LNCaP clone FGC (cell line): ENCODE results near the gene DCP1B.
A peak's percentile ranks its signal among the peaks of the same experiment; 100 is the strongest.

ENCODE experiments used
- DNase-seq: peaks from one replicate; pipeline ENCODE4 v3.0.0-alpha.2; 2011; ENCODE audit warnings: low read depth
- H3K4me3 ChIP-seq: 2 replicates; pipeline ENCODE4 v1.5.1; 2011; ENCODE audit warnings: mild to moderate bottlenecking, low read depth, low read length, control low read depth
- TF ChIP-seq, protein P1 (sequence below): IDR thresholded peaks from 2 replicates; pipeline ENCODE4 v1.5.1; 2012; ENCODE audit warnings: mild to moderate bottlenecking; ENCODE audit not compliant: control insufficient read depth, insufficient read depth; ENCODE audit errors: extremely low read depth

The DCP1B gene

GRCh38 chr12:2011643-2012607 lies 7.7 kb upstream of the DCP1B start:
- DNase-seq = peak; percentile 77
- no peak overlapping the region for H3K4me3 ChIP-seq

DNA sequence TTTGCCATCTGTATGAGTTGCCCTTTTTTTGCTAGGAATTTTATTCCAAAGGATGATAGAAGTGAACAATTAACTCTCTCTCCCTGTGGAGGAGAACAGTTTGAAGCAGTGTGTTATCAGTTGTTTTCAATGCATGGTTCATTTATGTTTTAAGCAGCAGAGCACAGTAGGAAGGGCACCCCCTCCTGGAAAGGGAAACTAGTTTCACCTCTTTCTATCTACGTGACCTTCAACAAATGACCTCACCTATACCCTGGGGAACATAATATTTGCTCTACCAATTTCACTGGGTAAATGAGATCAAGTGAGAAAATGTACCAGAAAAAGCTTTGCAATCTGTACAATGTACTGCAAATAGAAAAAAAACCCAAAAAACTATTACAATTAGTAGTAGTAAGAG lies 5.4 kb upstream of the DCP1B start:
- no peak for DNase-seq
- no peak overlapping the region for H3K4me3 ChIP-seq
- TF ChIP-seq, protein P1, sequence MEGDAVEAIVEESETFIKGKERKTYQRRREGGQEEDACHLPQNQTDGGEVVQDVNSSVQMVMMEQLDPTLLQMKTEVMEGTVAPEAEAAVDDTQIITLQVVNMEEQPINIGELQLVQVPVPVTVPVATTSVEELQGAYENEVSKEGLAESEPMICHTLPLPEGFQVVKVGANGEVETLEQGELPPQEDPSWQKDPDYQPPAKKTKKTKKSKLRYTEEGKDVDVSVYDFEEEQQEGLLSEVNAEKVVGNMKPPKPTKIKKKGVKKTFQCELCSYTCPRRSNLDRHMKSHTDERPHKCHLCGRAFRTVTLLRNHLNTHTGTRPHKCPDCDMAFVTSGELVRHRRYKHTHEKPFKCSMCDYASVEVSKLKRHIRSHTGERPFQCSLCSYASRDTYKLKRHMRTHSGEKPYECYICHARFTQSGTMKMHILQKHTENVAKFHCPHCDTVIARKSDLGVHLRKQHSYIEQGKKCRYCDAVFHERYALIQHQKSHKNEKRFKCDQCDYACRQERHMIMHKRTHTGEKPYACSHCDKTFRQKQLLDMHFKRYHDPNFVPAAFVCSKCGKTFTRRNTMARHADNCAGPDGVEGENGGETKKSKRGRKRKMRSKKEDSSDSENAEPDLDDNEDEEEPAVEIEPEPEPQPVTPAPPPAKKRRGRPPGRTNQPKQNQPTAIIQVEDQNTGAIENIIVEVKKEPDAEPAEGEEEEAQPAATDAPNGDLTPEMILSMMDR = 0 out of 2 replicates have a peak, but pooled peaks have one; percentile 19

More at GRCh38 chr12:2011643-2012607, 7.7 kb upstream of the DCP1B start:
- TF ChIP-seq, protein P1 = no peak

GRCh38 chr12:2008677-2009076 lies 4.4 kb upstream of the DCP1B start:
- no peak for DNase-seq
- no peak overlapping the region for H3K4me3 ChIP-seq
- TF ChIP-seq, protein P1 = no peak

- TF ChIP-seq, protein P1 = no peak
- DNase-seq = no peak
- peak overlapping the region; percentile 97 for H3K4me3 ChIP-seq
Observed at GRCh38 chr12:2003676-2004112, 563 bp downstream of the DCP1B start.

DNA sequence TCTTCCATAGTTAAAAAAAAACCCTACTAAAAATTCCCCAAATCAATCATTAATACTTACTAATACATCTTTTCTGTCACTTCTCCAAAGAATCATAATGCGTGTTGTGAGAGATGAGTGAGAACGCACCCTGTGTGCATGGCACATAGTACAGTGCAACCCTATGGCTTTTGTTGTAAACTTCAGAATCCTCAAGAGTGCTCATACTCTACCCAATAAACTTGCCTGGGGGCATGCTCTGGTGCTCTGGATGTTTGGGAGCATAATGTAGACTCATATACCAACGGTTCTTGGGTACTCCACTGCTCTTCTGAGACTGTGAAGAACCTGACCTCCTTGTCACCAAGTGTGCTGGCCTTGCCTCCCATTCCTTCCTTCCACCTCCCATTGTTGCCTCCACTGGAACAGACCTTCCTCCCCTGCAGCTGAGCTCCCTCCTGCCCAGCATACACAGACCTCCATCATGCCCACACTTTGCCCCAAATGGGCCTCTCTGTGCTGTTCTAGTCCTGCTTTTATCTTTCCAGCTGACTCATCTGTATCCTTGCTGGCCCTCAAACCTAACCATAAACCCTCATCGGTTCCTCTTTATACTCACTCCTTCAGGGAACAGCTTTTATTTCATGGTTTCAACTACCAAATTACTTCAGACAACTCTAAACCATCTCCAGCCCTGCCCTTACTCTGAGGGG lies 8.9 kb downstream of the DCP1B start:
- no peak overlapping the region for H3K4me3 ChIP-seq
- TF ChIP-seq, protein P1 = no peak
- DNase-seq = no peak

DNA sequence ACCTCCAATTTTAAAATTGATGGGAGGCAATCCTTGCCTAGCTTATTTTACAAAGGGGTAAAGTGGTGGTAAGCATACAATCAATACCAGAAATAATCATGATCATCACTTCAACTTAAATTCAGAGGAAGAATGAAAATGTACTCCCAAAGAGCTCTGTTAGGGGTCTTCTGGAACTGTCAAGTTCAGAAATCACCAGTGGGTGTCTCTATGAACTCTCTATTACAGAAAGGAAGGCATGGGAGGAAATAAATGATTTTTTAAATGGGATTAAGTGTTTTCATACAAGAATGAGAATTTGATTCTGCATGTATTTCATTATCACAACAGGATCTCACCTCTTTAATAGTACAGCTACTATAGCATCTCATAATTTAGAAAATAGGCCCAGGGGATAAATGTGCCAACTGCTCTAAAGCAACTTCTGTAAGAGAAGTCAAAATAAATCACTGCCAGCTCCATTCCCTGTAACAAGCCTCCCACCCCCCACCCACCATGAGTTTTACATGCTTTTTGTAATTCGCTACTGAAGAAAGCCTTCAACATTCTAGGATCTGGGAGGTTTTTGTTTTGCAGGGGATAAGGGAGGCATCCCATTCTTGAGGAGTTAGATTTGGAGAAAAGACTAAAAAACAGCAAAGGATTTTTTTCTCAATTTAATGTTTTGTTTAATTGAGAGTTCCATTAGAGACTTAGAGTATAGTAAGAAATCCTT lies 9.7 kb downstream of the DCP1B start:
- TF ChIP-seq, protein P1 = no peak
- H3K4me3 ChIP-seq = no peak overlapping the region
- DNase-seq = no peak
